Measurements from ENCODE around the gene XAB2. TPM values are rescaled to one million over a fixed set of nuclear protein-coding genes. Genes with fewer than 3 reads are reported as not detected.
"Not testable (repeated sequence)": the region's sequence is repeated elsewhere in the genome, so short reads cannot be mapped to it uniquely, and the experiment has no call there.

XAB2 gene
- polyA plus RNA-seq, 5 donors, result 24.0 to 39.6 (median 31.0) TPM

GRCh38 chr19:7579182-7579581 is 50.2 kb downstream of the XAB2 start:
- no peak for DNase-seq

DNA sequence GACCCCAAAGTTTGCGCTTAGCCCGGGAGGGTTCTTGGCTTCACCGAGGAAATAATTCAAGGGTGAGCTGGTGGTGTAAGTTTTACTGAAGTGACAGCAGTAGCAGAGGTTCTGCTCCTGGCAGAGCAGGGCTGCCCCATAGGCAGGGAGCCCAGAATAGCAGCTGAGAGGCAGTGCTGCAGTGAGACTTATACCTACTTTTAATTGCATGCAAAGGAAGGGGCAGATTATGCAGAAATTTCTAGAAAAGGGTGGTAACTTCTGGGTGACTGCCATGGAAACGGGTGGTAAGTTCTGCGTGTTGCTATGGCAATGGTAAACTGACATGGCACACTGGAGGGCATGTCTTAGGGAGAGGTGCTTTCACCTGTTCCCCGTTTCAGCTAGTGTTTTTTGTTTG is 51.2 kb downstream of the XAB2 start:
- no peak for DNase-seq

GRCh38 chr19:7577422-7577821 is 51.9 kb downstream of the XAB2 start:
- not testable (repeated sequence) for DNase-seq

DNA sequence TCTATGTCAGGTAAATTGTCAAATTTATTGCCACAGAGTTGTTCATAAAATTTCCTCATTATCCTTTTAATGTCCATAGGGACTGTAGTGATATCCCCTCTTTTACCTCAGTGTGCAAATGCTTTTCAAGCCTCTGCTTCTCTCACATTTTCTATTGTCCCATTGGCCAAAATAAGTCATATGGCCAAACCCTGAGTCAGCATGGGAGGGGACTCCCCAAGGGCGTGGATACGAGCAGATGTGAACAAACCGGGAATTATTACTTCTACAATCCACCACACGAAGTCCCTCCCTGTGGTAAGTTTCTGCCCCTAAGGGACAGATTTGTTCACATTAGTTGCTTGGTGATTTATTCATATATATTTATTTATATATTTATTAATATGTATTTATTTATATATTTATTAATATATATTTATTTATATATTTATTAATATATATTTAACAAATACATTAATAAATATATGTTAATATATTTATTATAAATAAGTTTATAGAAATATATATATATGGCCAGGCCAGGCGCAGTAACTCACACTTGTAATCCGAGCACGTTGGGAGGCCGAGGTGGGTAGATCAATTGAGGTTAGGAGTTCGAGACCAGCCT is 53.8 kb downstream of the XAB2 start:
- DNase-seq, result no peak

DNA sequence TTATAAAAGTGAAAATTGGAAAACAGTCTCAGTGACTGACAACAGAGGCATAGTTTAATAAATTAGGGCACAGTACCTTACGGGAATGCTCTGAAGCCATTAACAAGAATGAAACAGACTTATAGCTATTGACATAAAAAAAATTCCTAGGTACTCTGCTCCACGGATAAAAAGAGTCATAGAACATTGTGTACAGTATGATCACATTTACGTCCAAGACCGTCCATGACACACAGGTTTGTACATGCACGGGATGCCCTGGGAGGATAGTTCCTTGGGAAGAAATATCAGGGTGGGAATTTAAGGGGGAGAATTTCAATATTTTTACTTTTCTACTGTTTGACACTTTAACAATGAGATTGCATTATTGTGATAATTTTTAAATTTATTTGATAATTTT is 58.6 kb downstream of the XAB2 start:
- DNase-seq, result no peak

Other genes with a start within 250 kb of the XAB2 start
- 1 to 10 TPM; 2.8 to 5.7 (median 3.3) TPM for gene PEX11G, start 140.5 kb downstream of the XAB2 start, polyA plus RNA-seq (ENCODE audit: insufficient read depth in 1 of 5, insufficient read length in 5 of 5, low replicate concordance in 1 of 5)
- gene ZNF358, start 113.4 kb downstream of the XAB2 start, polyA plus RNA-seq (ENCODE audit: insufficient read depth in 1 of 5, insufficient read length in 5 of 5, low replicate concordance in 1 of 5), result 10 to 100 TPM; 29.6 to 80.0 (median 44.2) TPM
- gene MCOLN1, start 106.9 kb downstream of the XAB2 start, polyA plus RNA-seq (ENCODE audit: insufficient read depth in 1 of 5, insufficient read length in 5 of 5, low replicate concordance in 1 of 5), result 10 to 100 TPM; 11.0 to 19.2 (median 12.9) TPM
- 10 to 100 TPM; 25.2 to 45.6 (median 31.1) TPM for gene PNPLA6, start 93.8 kb downstream of the XAB2 start, polyA plus RNA-seq (ENCODE audit: insufficient read depth in 1 of 5, insufficient read length in 5 of 5, low replicate concordance in 1 of 5)
- 10 to 100 TPM in 3 of 5 donors, 1 to 10 TPM in 2; 7.8 to 19.7 (median 13.1) TPM for gene CAMSAP3, start 33.7 kb downstream of the XAB2 start, polyA plus RNA-seq (ENCODE audit: insufficient read depth in 1 of 5, insufficient read length in 5 of 5, low replicate concordance in 1 of 5)
- gene PET100, start 248 bp upstream of the XAB2 start, polyA plus RNA-seq (ENCODE audit: insufficient read depth in 1 of 5, insufficient read length in 5 of 5, low replicate concordance in 1 of 5), result 100 to 1,000 TPM in 2 of 5 donors, 10 to 100 TPM in 3; 79.6 to 108 (median 93.7) TPM
- gene PCP2, start 4.2 kb upstream of the XAB2 start, polyA plus RNA-seq (ENCODE audit: insufficient read depth in 1 of 5, insufficient read length in 5 of 5, low replicate concordance in 1 of 5), result 1 to 10 TPM in 3 of 5 donors, under 1 TPM in 2; 0.94 to 1.2 (median 1.0) TPM
- 10 to 100 TPM; 27.3 to 42.6 (median 35.3) TPM for gene STXBP2, start 7.6 kb upstream of the XAB2 start, polyA plus RNA-seq (ENCODE audit: insufficient read depth in 1 of 5, insufficient read length in 5 of 5, low replicate concordance in 1 of 5)
- 1 to 10 TPM in 4 of 5 donors, under 1 TPM in 1; 0.84 to 4.3 (median 1.5) TPM for gene RETN, start 39.5 kb upstream of the XAB2 start, polyA plus RNA-seq (ENCODE audit: insufficient read depth in 1 of 5, insufficient read length in 5 of 5, low replicate concordance in 1 of 5)
- gene MCEMP1, start 47.5 kb upstream of the XAB2 start, polyA plus RNA-seq (ENCODE audit: insufficient read depth in 1 of 5, insufficient read length in 5 of 5, low replicate concordance in 1 of 5), result 1 to 10 TPM in 1 of 5 donors, under 1 TPM in 4; 0.25 to 1.1 (median 0.63) TPM
- gene TRAPPC5, start 51.3 kb upstream of the XAB2 start, polyA plus RNA-seq (ENCODE audit: insufficient read depth in 1 of 5, insufficient read length in 5 of 5, low replicate concordance in 1 of 5), result 10 to 100 TPM; 27.3 to 64.9 (median 34.7) TPM
- under 1 TPM; 0.11 to 0.67 (median 0.31) TPM for gene FCER2, start 72.6 kb upstream of the XAB2 start, polyA plus RNA-seq (ENCODE audit: insufficient read depth in 1 of 5, insufficient read length in 5 of 5, low replicate concordance in 1 of 5)
- under 1 TPM in 3 of 5 donors, not detected in 2; 0.25 to 0.31 (median 0.28) TPM for gene CLEC4G, start 102.6 kb upstream of the XAB2 start, polyA plus RNA-seq (ENCODE audit: insufficient read depth in 1 of 5, insufficient read length in 5 of 5, low replicate concordance in 1 of 5)
- 1 to 10 TPM; 2.1 to 3.3 (median 3.3) TPM for gene CD209, start 118.0 kb upstream of the XAB2 start, polyA plus RNA-seq (ENCODE audit: insufficient read depth in 1 of 5, insufficient read length in 5 of 5, low replicate concordance in 1 of 5)
- 1 to 10 TPM in 3 of 5 donors, under 1 TPM in 2; 0.85 to 2.3 (median 1.4) TPM for gene CLEC4M, start 133.7 kb upstream of the XAB2 start, polyA plus RNA-seq (ENCODE audit: insufficient read depth in 1 of 5, insufficient read length in 5 of 5, low replicate concordance in 1 of 5)
- 10 to 100 TPM; 10.9 to 17.6 (median 12.6) TPM for gene EVI5L, start 200.7 kb upstream of the XAB2 start, polyA plus RNA-seq (ENCODE audit: insufficient read depth in 1 of 5, insufficient read length in 5 of 5, low replicate concordance in 1 of 5)
- 10 to 100 TPM in 3 of 5 donors, 1 to 10 TPM in 2; 6.5 to 16.9 (median 11.2) TPM for gene PRR36, start 244.8 kb upstream of the XAB2 start, polyA plus RNA-seq (ENCODE audit: insufficient read depth in 1 of 5, insufficient read length in 5 of 5, low replicate concordance in 1 of 5)